GM19452 (cell line): ENCODE results near the gene RRP15.
A peak's percentile ranks its signal among the peaks of the same experiment; 100 is the strongest.

Experiments
- ATAC-seq: cut with Tn5 transposase; IDR thresholded peaks from one replicate; pipeline ENCODE4 v1.9.1; 2021; ENCODE audit not compliant: unreplicated experiment

The RRP15 gene

GRCh38 chr1:218357893-218358232, 72.8 kb downstream of the RRP15 start:
- no peak for ATAC-seq

- ATAC-seq: no peak
Measured at GRCh38 chr1:218361298-218362065, 76.4 kb downstream of the RRP15 start.

GRCh38 chr1:218362418-218363076, 77.5 kb downstream of the RRP15 start:
- ATAC-seq: no peak

GRCh38 chr1:218363141-218363540, 78.0 kb downstream of the RRP15 start:
- ATAC-seq: no peak

GRCh38 chr1:218364028-218364710, 79.1 kb downstream of the RRP15 start:
- ATAC-seq: no peak

- ATAC-seq: no peak
Measured at GRCh38 chr1:218365226-218365999, 80.3 kb downstream of the RRP15 start.

- no peak for ATAC-seq
Measured at GRCh38 chr1:218366322-218367052, 81.4 kb downstream of the RRP15 start.

- ATAC-seq: no peak
Measured at GRCh38 chr1:218367118-218367517, 82.0 kb downstream of the RRP15 start.

- ATAC-seq: no peak
Measured at GRCh38 chr1:218368686-218369085, 83.6 kb downstream of the RRP15 start.

- no peak for ATAC-seq
Measured at GRCh38 chr1:218369688-218370511, 84.8 kb downstream of the RRP15 start.

GRCh38 chr1:218371927-218372672, 87.0 kb downstream of the RRP15 start:
- no peak for ATAC-seq

GRCh38 chr1:218374401-218375353, 89.6 kb downstream of the RRP15 start:
- ATAC-seq: no peak

- peak; percentile 22 for ATAC-seq
Measured at GRCh38 chr1:218376722-218377121, 91.6 kb downstream of the RRP15 start.

- ATAC-seq: peak; percentile 89
Measured at GRCh38 chr1:218377143-218377660, 92.1 kb downstream of the RRP15 start.

GRCh38 chr1:218380125-218380977, 95.3 kb downstream of the RRP15 start:
- ATAC-seq: no peak

- no peak for ATAC-seq
Measured at GRCh38 chr1:218382261-218382660, 97.2 kb downstream of the RRP15 start.

- no peak for ATAC-seq
Measured at GRCh38 chr1:218383051-218383450, 98.0 kb downstream of the RRP15 start.
